Esophagus squamous epithelium (tissue), 5 donors: Measurements from ENCODE around the gene GPR149. TPM values are rescaled to one million over a fixed set of nuclear protein-coding genes. Genes with fewer than 3 reads are reported as not detected.

Experiments used
- DNase-seq: peaks from one replicate; lab custom pipeline; 2025; lab: John Stamatoyannopoulos, UW
- H3K27ac ChIP-seq, 4 donors: fragments of 200-600 bp; sonication (generic); one replicate each; pipeline ENCODE4 v1.5.1; 2016 to 2019; ENCODE audit warnings: mild to moderate bottlenecking in 1 of 4
- H3K27me3 ChIP-seq, 4 donors: fragments of 200-600 bp; sonication (generic); 1 replicate in 3 of 4; 2 replicates in 1 of 4; pipeline versions ENCODE4 v1.5.1 to v1.6.0; 2017 to 2021; ENCODE audit warnings: antibody characterized with exemption in 1 of 4
- H3K36me3 ChIP-seq, 3 donors: fragments of 200-600 bp; sonication (generic); one replicate each; pipeline ENCODE4 v1.5.1; 2016 to 2019
- H3K4me1 ChIP-seq, 3 donors: fragments of 200-600 bp; sonication (generic); one replicate each; pipeline ENCODE4 v1.5.1; 2017 to 2019
- H3K4me3 ChIP-seq, 4 donors: fragments of 200-600 bp; sonication (generic); 1 replicate in 3 of 4; 2 replicates in 1 of 4; pipeline ENCODE4 v1.5.1; 2016 to 2019; ENCODE audit warnings: mild to moderate bottlenecking in 2 of 4, moderate library complexity in 1 of 4
- H3K9me3 ChIP-seq, 3 donors: fragments of 200-600 bp; sonication (generic); one replicate each; pipeline ENCODE4 v1.5.1; 2016 to 2019
- CTCF ChIP-seq, 6 experiments: fragments of 450-650 bp in 4 of 6; fragments of 200-600 bp in 2 of 6; sonication (generic) in 2 of 6; IDR thresholded peaks; one replicate each; pipeline ENCODE4 v1.5.1; 2016 to 2019; ENCODE audit warnings: antibody characterized with exemption in 6 of 6, mild to moderate bottlenecking in 4 of 6, moderate library complexity in 4 of 6
- POLR2A ChIP-seq, 4 donors: fragments of 450-650 bp; IDR thresholded peaks; one replicate each; pipeline ENCODE4 v1.6.1; 2017; ENCODE audit warnings: antibody characterized with exemption in 4 of 4, mild to moderate bottlenecking in 4 of 4, moderate library complexity in 3 of 4
- whole genome bisulfite sequencing, 2 donors: methylation state at CpG; one replicate each; pipeline ENCODE4 v1.1.5; 2018; 5-methylcytosine and 5-hydroxymethylcytosine counted together
- intact Hi-C: fragments of 100-400 bp; cut with DNase I; formaldehyde crosslinking; loops from one replicate; pipeline ENCODE4 v1.15.0; 2022
- total RNA-seq, 4 donors: library from RNA; depleted of rRNA; stranded (reverse); fragments of >200 nt; gene quantifications; one replicate each; pipeline ENCODE4 v1.1.0, GENCODE V29; 2016
- donor health status: DM: yes; HTN: yes; CAD: no.

Gene GPR149
- total RNA-seq, 4 donors from 2014 or later, result not detected

GRCh38 chr3:154398084-154398967 is 31.7 kb downstream of the GPR149 start:
- WGBS, 2 donors, result 72 to 82% methylated on average over 3 of the region's 3 CpGs
- no peak for DNase-seq
- Histone ChIP-seq H3K9me3 (no peaks in the 10 kb centered on the region), H3K36me3 (no peaks in the 10 kb centered on the region), H3K4me1 (no peaks in the 10 kb centered on the region), H3K27me3 (no peaks in the 10 kb centered on the region), H3K4me3 (no peak overlapping the region), H3K27ac (no peak overlapping the region)
- TF ChIP-seq CTCF (IDR thresholded peaks at IDR 0.05) (no peak), POLR2A (IDR thresholded peaks at IDR 0.05) (no peak)
- intact Hi-C loops, result no loop called here

GRCh38 chr3:154389861-154390260 is 40.1 kb downstream of the GPR149 start:
- no peak for DNase-seq

GRCh38 chr3:154384479-154384878 is 45.5 kb downstream of the GPR149 start:
- H3K4me1 ChIP-seq, result no peaks in the 10 kb centered on the region
- no peak overlapping the region for H3K4me3 ChIP-seq
- no peaks in the 10 kb centered on the region for H3K9me3 ChIP-seq
- intact Hi-C loops, result no loop called here
- H3K27ac ChIP-seq, result no peak overlapping the region
- no peak for DNase-seq
- no peaks in the 10 kb centered on the region for H3K27me3 ChIP-seq
- no peaks in the 10 kb centered on the region for H3K36me3 ChIP-seq
- no peak for TF ChIP-seq POLR2A (IDR thresholded peaks at IDR 0.05)
- TF ChIP-seq CTCF (IDR thresholded peaks at IDR 0.05), result no peak

More at GRCh38 chr3:154389861-154390260, 40.1 kb downstream of the GPR149 start:
- H3K4me1 ChIP-seq, result no peaks in the 10 kb centered on the region
- intact Hi-C loops, result no loop called here
- no peak overlapping the region for H3K27ac ChIP-seq
- H3K27me3 ChIP-seq, result no peaks in the 10 kb centered on the region
- no peak overlapping the region for H3K4me3 ChIP-seq
- 63 to 76% methylated on average over 2 to 3 of the region's 3 CpGs for WGBS, 2 donors
- TF ChIP-seq CTCF (IDR thresholded peaks at IDR 0.05), result no peak
- TF ChIP-seq POLR2A (IDR thresholded peaks at IDR 0.05), result no peak
- H3K9me3 ChIP-seq, result no peaks in the 10 kb centered on the region
- H3K36me3 ChIP-seq, result no peaks in the 10 kb centered on the region

GRCh38 chr3:154378311-154378710 is 51.7 kb downstream of the GPR149 start:
- Histone ChIP-seq H3K27ac (no peak overlapping the region), H3K4me3 (no peak overlapping the region), H3K27me3 (no peaks in the 10 kb centered on the region), H3K36me3 (no peaks in the 10 kb centered on the region), H3K4me1 (no peaks in the 10 kb centered on the region), H3K9me3 (no peaks in the 10 kb centered on the region)
- WGBS, 2 donors, result 46 to 84% methylated on average over 2 of the region's 2 CpGs
- no peak for TF ChIP-seq POLR2A (IDR thresholded peaks at IDR 0.05)
- no peak for TF ChIP-seq CTCF (IDR thresholded peaks at IDR 0.05)
- intact Hi-C loops, result no loop called here
- no peak for DNase-seq

GRCh38 chr3:154367221-154367620 is 62.8 kb downstream of the GPR149 start:
- Histone ChIP-seq H3K4me1 (no peaks in the 10 kb centered on the region), H3K4me3 (no peak overlapping the region), H3K27ac (no peak overlapping the region), H3K9me3 (no peaks in the 10 kb centered on the region), H3K36me3 (no peaks in the 10 kb centered on the region), H3K27me3 (no peaks in the 10 kb centered on the region)
- 30 to 37% methylated on average over 3 of the region's 3 CpGs for WGBS, 2 donors
- no peak for DNase-seq
- no peak for TF ChIP-seq POLR2A (IDR thresholded peaks at IDR 0.05)
- no peak for TF ChIP-seq CTCF (IDR thresholded peaks at IDR 0.05)
- intact Hi-C loops, result no loop called here
